ENCODE results near the gene MEOX1.

The MEOX1 gene

GRCh38 chr17:43669971-43670644 lies 8.4 kb upstream of the MEOX1 start:
- Histone ChIP-seq H4K20me1 (ENCODE audit: insufficient read depth, low read length) (no peaks in the 10 kb centered on the region), H3K4me1 (ENCODE audit: low read length) (peaks cover 15% of the 10 kb centered on the region), H3K4me3 (ENCODE audit: low read length) (no peak overlapping the region), H2AFZ (ENCODE audit: low read length) (no peak overlapping the region), H3K27ac (ENCODE audit: low read length) (no peak overlapping the region), H3K4me2 (ENCODE audit: low read depth, low read length) (peak overlapping the region; percentile 51; the same call in 1 of the 2 replicates), H3F3A (ENCODE audit: insufficient read depth, low read length) (no peaks in the 10 kb centered on the region), H3K36me3 (replicated peaks; ENCODE audit: insufficient read depth, low read length) (no peaks in the 10 kb centered on the region), H3K27me3 (replicated peaks; ENCODE audit: insufficient read depth, low read length) (peaks cover 28% of the 10 kb centered on the region), H3K79me2 (ENCODE audit: low read length) (no peaks in the 10 kb centered on the region), H3K9me3 (replicated peaks; ENCODE audit: insufficient read depth, low read length) (no peaks in the 10 kb centered on the region), H3K9me2 (replicated peaks; ENCODE audit: insufficient read depth, low read length) (no peaks in the 10 kb centered on the region), H3K9ac (ENCODE audit: low read length) (no peak overlapping the region)
- DNase-seq = peak; percentile 33
- TF ChIP-seq, protein P1, sequence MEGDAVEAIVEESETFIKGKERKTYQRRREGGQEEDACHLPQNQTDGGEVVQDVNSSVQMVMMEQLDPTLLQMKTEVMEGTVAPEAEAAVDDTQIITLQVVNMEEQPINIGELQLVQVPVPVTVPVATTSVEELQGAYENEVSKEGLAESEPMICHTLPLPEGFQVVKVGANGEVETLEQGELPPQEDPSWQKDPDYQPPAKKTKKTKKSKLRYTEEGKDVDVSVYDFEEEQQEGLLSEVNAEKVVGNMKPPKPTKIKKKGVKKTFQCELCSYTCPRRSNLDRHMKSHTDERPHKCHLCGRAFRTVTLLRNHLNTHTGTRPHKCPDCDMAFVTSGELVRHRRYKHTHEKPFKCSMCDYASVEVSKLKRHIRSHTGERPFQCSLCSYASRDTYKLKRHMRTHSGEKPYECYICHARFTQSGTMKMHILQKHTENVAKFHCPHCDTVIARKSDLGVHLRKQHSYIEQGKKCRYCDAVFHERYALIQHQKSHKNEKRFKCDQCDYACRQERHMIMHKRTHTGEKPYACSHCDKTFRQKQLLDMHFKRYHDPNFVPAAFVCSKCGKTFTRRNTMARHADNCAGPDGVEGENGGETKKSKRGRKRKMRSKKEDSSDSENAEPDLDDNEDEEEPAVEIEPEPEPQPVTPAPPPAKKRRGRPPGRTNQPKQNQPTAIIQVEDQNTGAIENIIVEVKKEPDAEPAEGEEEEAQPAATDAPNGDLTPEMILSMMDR (IDR thresholded peaks at IDR 0.05; ENCODE audit: low read length) = no peak
- TF ChIP-seq EZH2 (optimal IDR thresholded peaks at IDR 0.05; ENCODE audit: low read depth, low read length) (no peak), EZH2phosphoT487 (IDR thresholded peaks at IDR 0.05; ENCODE audit: low read length) (no peak)

DNA sequence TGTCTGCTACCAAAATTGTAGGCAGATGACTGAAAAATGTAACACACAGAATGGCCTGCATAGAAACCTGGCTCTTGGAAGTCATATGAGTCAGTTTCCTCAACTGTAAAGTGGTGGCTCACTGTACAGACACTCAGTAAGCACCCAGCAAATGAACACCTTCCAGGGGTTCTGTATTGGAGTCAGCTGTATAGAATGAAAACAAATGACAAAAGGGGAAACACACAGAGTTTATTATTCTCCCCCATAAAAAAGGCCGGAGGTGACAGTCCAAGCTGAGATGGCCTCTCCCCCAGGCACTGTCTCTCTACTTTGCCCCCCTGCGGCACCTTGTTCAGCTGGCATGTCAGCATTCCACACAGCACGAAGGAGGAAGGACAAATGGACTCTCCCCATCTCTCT lies 6.2 kb upstream of the MEOX1 start:
- Histone ChIP-seq H3K79me2 (ENCODE audit: low read length) (no peaks in the 10 kb centered on the region), H3K9me2 (replicated peaks; ENCODE audit: insufficient read depth, low read length) (no peaks in the 10 kb centered on the region), H2AFZ (ENCODE audit: low read length) (no peak overlapping the region), H3K4me3 (ENCODE audit: low read length) (no peak overlapping the region), H3K9me3 (replicated peaks; ENCODE audit: insufficient read depth, low read length) (no peaks in the 10 kb centered on the region), H3F3A (ENCODE audit: insufficient read depth, low read length) (no peaks in the 10 kb centered on the region), H3K27ac (ENCODE audit: low read length) (no peak overlapping the region), H3K36me3 (replicated peaks; ENCODE audit: insufficient read depth, low read length) (no peaks in the 10 kb centered on the region), H3K4me1 (ENCODE audit: low read length) (peaks cover 18% of the 10 kb centered on the region), H4K20me1 (ENCODE audit: insufficient read depth, low read length) (no peaks in the 10 kb centered on the region), H3K9ac (ENCODE audit: low read length) (no peak overlapping the region), H3K27me3 (replicated peaks; ENCODE audit: insufficient read depth, low read length) (peaks cover 47% of the 10 kb centered on the region), H3K4me2 (ENCODE audit: low read depth, low read length) (no peak overlapping the region)
- DNase-seq = no peak
- TF ChIP-seq EZH2phosphoT487 (IDR thresholded peaks at IDR 0.05; ENCODE audit: low read length) (no peak), EZH2 (optimal IDR thresholded peaks at IDR 0.05; ENCODE audit: low read depth, low read length) (no peak)

GRCh38 chr17:43667506-43667905 lies 5.8 kb upstream of the MEOX1 start:
- no peak overlapping the region for H3K4me2 ChIP-seq (ENCODE audit: low read depth, low read length)
- no peaks in the 10 kb centered on the region for H4K20me1 ChIP-seq (ENCODE audit: insufficient read depth, low read length)
- DNase-seq = no peak
- no peak overlapping the region for H2AFZ ChIP-seq (ENCODE audit: low read length)
- H3K27me3 ChIP-seq (replicated peaks; ENCODE audit: insufficient read depth, low read length) = peaks cover 51% of the 10 kb centered on the region
- TF ChIP-seq, protein P1 (IDR thresholded peaks at IDR 0.05; ENCODE audit: low read length) = no peak
- TF ChIP-seq EZH2 (optimal IDR thresholded peaks at IDR 0.05; ENCODE audit: low read depth, low read length) (no peak), EZH2phosphoT487 (IDR thresholded peaks at IDR 0.05; ENCODE audit: low read length) (no peak)
- no peak overlapping the region for H3K27ac ChIP-seq (ENCODE audit: low read length)
- H3K9me3 ChIP-seq (replicated peaks; ENCODE audit: insufficient read depth, low read length) = no peaks in the 10 kb centered on the region
- H3K36me3 ChIP-seq (replicated peaks; ENCODE audit: insufficient read depth, low read length) = no peaks in the 10 kb centered on the region
- no peak overlapping the region for H3K4me3 ChIP-seq (ENCODE audit: low read length)
- no peak overlapping the region for H3K9ac ChIP-seq (ENCODE audit: low read length)
- peaks cover 22% of the 10 kb centered on the region for H3K4me1 ChIP-seq (ENCODE audit: low read length)
- peaks cover 2% of the 10 kb centered on the region for H3F3A ChIP-seq (ENCODE audit: insufficient read depth, low read length)
- no peaks in the 10 kb centered on the region for H3K79me2 ChIP-seq (ENCODE audit: low read length)
- H3K9me2 ChIP-seq (replicated peaks; ENCODE audit: insufficient read depth, low read length) = no peaks in the 10 kb centered on the region

DNA sequence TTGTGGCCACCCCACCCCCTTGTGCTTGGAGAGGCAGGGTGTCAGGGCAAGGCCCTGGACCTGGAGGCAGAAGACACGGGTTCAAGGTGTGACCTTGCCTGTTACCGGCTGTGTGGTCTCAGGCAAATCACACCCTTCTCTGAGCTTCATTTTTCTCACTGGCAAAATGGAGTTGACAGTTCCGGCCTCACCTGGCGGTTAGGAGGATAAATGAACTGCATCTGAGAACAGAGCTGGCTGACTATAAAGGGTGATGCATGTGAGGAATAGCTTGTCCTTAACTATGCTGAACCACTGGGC lies 4.2 kb upstream of the MEOX1 start:
- H3K27ac ChIP-seq (ENCODE audit: low read length) = no peak overlapping the region
- no peak overlapping the region for H3K9ac ChIP-seq (ENCODE audit: low read length)
- no peaks in the 10 kb centered on the region for H3K9me2 ChIP-seq (replicated peaks; ENCODE audit: insufficient read depth, low read length)
- TF ChIP-seq EZH2phosphoT487 (IDR thresholded peaks at IDR 0.05; ENCODE audit: low read length) (no peak), EZH2 (optimal IDR thresholded peaks at IDR 0.05; ENCODE audit: low read depth, low read length) (no peak)
- TF ChIP-seq, protein P1 (IDR thresholded peaks at IDR 0.05; ENCODE audit: low read length) = no peak
- H3K4me1 ChIP-seq (ENCODE audit: low read length) = peaks cover 32% of the 10 kb centered on the region
- H2AFZ ChIP-seq (ENCODE audit: low read length) = no peak overlapping the region
- no peaks in the 10 kb centered on the region for H3K9me3 ChIP-seq (replicated peaks; ENCODE audit: insufficient read depth, low read length)
- H3K79me2 ChIP-seq (ENCODE audit: low read length) = no peaks in the 10 kb centered on the region
- H3F3A ChIP-seq (ENCODE audit: insufficient read depth, low read length) = peaks cover 12% of the 10 kb centered on the region
- H3K27me3 ChIP-seq (replicated peaks; ENCODE audit: insufficient read depth, low read length) = peaks cover 67% of the 10 kb centered on the region
- no peak for DNase-seq
- no peak overlapping the region for H3K4me2 ChIP-seq (ENCODE audit: low read depth, low read length)
- no peaks in the 10 kb centered on the region for H4K20me1 ChIP-seq (ENCODE audit: insufficient read depth, low read length)
- H3K36me3 ChIP-seq (replicated peaks; ENCODE audit: insufficient read depth, low read length) = no peaks in the 10 kb centered on the region
- no peak overlapping the region for H3K4me3 ChIP-seq (ENCODE audit: low read length)
